GF-D8 (cell line): Measurements from ENCODE around the gene TECPR2.

Experiments
- DNase-seq: peaks from one replicate; lab custom pipeline; 2025; lab: John Stamatoyannopoulos, UW

TECPR2 gene

DNA sequence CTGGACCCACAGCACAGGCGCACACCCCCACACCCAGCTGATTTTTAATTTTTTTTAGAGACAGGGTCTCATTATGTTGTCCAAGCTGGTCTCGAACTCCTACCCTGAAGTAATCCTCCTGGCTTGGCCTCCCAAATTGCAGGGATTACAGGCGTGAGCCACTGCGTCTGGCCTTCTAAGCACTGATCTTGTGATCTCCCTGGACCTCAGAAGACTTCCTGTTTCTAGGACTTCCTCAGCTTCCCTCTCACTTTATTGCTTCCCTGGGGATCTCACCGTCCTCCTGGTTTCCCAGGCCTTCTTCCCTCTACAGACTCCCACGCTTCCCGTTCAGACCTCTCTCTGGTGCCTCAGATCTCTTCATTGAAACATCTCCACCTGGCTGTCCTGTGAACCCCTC, 29.4 kb upstream of the TECPR2 start:
- DNase-seq, result no peak

- DNase-seq, result no peak
Measured at GRCh38 chr14:102333795-102334705, 28.7 kb upstream of the TECPR2 start.

- no peak for DNase-seq
Measured at GRCh38 chr14:102335163-102335562, 27.6 kb upstream of the TECPR2 start.

DNA sequence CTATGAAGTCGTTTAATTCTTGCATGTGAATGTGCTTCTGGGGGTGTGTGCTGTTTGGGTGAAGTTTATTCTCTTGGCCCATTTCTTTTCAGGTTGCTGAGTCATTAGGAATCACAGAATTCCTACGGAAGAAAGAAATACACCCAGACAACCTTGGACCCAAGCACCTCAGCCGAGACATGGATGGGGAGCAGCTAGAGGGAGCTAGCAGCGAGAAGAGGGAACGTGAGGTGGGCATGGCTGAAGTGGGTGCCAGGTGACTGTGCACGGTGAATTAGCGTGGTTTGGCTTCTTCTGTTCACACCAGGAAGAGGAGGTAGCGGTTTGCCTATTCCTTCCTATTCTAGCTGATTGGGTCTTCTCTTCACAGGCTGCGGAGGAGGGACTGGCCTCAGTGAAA, 24.0 kb upstream of the TECPR2 start:
- DNase-seq, result no peak

DNA sequence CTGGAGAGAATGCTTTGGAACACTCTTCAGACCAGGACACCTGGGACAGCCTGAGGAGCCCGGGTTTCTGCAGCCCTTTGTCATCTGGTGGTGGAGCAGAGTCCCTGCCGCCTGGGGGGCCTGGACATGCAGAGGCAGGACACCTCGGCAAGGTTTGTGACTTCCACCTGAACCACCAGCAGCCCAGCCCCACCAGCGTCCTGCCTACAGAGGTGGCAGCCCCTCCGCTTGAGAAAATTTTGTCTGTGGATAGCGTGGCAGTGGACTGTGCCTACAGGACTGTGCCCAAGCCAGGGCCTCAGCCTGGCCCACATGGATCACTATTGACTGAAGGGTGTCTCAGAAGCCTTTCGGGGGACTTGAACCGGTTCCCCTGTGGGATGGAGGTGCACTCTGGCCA, 21.2 kb upstream of the TECPR2 start:
- DNase-seq, result no peak

GRCh38 chr14:102342238-102342637, 20.5 kb upstream of the TECPR2 start:
- no peak for DNase-seq

- no peak for DNase-seq
Measured at GRCh38 chr14:102344084-102344483, 18.7 kb upstream of the TECPR2 start.

- DNase-seq, result no peak
Measured at GRCh38 chr14:102344485-102344884, 18.3 kb upstream of the TECPR2 start.

DNA sequence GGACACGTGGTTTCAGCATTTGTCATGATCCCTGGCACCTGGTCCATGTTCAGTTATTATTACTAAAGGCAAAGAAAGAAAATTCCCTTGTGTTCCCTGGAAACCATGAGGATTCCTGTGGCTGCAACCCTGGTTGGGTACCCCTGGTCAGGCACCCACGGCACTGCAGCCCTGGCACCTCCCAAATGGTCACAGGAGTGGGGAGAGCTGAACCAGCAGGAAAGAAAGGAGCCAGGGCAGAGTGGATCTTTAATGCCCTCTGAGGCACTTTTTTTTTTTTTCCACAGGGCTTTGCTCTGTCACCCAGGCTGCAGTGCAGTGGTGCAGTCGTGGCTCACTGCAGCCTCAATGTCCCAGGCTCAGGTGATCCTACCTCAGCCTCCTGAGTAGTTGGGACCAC, 17.5 kb upstream of the TECPR2 start:
- DNase-seq, result no peak

DNA sequence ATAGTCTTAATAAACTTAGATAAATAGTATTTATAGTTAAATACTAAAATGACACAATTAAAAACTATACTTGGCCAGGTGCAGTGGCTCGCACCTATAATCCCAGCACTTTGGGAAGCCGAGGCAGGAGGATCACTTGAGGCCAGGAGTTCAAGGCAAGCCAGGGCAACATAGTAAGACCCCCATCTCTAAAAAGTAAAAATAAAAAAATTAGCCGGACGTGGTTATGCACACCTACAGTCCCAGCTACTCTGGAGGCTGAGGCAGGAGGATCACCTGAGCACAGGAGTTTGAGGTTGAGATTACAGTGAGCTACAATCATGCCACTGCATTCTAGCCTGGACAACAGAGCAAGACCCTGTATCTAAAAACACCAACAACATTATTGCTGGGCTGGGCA, 16.1 kb upstream of the TECPR2 start:
- no peak for DNase-seq

DNA sequence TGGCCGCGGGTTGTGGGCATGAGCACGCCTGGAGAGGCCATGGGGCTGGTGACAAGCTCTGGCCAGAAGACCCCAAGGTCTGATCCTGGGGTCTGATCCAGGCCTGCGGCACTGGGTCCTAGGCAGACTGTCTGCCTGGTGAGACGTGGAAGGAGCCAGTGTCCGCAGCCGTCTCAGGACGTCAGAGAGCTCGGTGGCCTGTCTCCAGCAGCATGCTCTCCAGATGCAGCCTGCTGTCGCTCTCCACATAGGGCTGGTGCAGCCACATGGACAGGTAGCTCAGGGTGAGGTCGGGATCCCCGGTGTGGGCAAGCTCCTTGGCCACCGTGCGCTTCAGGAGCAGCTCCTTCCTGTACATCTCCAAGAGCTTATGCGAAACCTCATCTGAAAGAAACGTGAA, 14.4 kb upstream of the TECPR2 start:
- no peak for DNase-seq

DNA sequence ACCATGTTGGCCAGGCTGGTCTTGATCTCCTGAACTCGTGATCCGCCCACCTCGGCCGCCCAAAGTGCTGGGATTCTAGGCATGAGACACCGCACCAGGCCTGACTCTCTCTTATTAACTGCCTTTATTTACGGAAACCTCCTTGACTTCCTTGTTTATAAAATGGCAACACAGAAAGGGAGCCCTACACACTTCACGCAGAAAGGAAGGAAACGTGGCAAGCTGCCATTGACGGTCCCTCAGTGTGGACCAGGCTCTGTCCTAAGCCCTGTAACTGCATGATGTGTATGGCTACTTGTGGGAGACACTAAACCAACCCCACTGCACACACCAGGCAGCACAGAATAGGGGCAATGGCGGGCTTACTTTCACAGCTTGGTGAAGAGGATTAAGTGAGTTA, 11.7 kb upstream of the TECPR2 start:
- no peak for DNase-seq

DNA sequence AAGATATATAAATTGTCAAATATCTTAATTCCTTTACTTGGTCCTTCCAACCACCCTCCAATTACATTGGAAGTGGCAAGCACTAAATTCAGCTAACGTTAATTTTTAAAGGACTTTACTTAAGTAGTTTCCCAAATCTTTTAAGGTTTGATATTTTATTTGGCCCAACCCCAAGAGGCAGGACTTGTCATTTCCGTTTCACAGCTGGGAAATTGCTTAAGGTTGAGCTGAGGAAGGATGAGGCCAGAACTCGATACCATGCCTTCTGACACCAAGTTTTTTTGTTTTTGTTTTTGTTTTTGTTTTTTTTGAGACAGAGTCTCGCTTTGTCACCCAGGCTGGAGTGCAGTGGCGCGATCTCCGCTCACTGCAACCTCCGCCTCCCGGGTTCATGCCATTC, 11.1 kb upstream of the TECPR2 start:
- peak; percentile 47 for DNase-seq

GRCh38 chr14:102352213-102352612, 10.5 kb upstream of the TECPR2 start:
- peak; percentile 62 for DNase-seq

- DNase-seq, result no peak
Measured at GRCh38 chr14:102353126-102353619, 9.6 kb upstream of the TECPR2 start.

DNA sequence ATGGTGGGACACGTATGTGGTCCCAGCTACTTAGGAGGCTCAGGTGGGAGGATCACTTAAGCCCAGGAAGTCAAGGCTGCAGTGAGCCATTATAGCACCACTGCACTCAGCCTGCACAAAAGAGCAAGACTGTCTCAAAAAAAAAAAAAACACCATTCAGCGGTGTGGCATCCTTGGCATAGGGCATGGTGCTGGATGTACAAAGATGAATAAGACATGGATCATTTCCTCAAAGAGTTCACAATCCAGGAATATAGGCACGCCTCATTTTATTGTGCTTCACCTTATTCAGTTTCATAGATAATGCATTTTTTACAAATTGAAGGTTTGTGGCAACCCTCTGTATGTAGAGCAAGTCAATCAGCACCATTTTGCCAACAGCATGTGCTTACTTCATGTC, 6.5 kb upstream of the TECPR2 start:
- DNase-seq, result no peak

- no peak for DNase-seq
Measured at GRCh38 chr14:102359341-102359740, 3.4 kb upstream of the TECPR2 start.

DNA sequence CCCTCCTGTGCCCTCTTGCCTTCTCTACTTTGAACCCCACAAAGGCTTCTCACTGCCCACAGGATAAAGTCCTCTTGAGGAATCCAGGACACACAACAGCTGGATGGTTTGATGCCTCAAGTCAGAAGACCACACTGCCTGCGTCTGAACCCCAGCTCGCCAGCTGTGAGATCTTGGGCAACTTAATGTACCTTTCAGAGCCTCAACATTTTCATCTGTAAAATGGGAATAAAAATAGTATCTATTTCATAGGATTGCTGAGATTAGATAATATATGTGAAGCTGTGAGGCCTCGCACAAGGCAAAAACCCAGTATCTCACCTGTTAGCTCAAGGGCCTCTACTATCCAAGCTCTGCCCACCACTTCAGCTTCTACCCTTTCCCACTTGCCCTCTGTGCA, 2.4 kb upstream of the TECPR2 start:
- DNase-seq, result no peak

GRCh38 chr14:102362084-102362483, 657 bp upstream of the TECPR2 start:
- no peak for DNase-seq

GRCh38 chr14:102363182-102363943, 622 bp downstream of the TECPR2 start:
- no peak for DNase-seq

GRCh38 chr14:102370305-102370809, 7.6 kb downstream of the TECPR2 start:
- peak; percentile 73 for DNase-seq

DNA sequence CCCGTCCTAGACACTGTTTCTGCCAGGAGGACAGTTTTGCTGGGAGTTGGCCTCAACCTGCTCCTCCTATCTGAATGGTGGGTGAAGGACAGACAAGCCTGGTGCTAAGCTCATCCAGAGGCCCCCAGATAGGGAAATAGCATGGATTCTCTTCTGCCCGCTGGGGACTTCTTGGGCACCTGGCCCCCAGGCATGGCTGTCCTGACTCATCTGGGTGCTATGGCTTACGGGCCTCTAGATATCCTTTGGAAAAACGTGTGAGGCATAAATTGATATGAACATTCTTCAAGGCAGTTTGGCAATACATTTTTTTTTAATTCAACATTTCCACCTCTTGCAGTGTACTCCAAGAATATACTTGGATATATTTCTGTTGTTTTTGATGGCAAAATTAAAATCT, 8.6 kb downstream of the TECPR2 start:
- no peak for DNase-seq

GRCh38 chr14:102373110-102373509, 10.4 kb downstream of the TECPR2 start:
- DNase-seq, result no peak
